Thyroid gland (tissue), 4 donors: ENCODE data around the gene PRDM4.

Experiments
- CTCF ChIP-seq, 6 experiments: fragments of 200-600 bp in 3 of 6; fragments of 450-650 bp in 3 of 6; sonication (generic) in 3 of 6; IDR thresholded peaks; one replicate each; pipeline ENCODE4 v1.5.1; 2016 to 2019; ENCODE audit warnings: antibody characterized with exemption in 6 of 6, mild to moderate bottlenecking in 2 of 6, inconsistent platforms in 1 of 6, moderate library complexity in 1 of 6
- POLR2A ChIP-seq, 2 donors: fragments of 450-650 bp; IDR thresholded peaks; one replicate each; pipeline ENCODE4 v1.6.1; 2017; ENCODE audit warnings: antibody characterized with exemption in 2 of 2, mild to moderate bottlenecking in 2 of 2, moderate library complexity in 1 of 2

- TF ChIP-seq POLR2A (IDR thresholded peaks at IDR 0.05) (no peak), CTCF (IDR thresholded peaks at IDR 0.05) (no peak)
Measured at GRCh38 chr12:107761502-107761904, 566 bp upstream of the PRDM4 start.
